ENCODE data around the gene MED15. TPM values are rescaled to one million over a fixed set of nuclear protein-coding genes. Genes with fewer than 3 reads are reported as not detected.

The MED15 gene
- total and polyA plus RNA-seq, 2 of the 8 experiments (the other 6 are each of a cell fraction or from before 2014, with no cell fraction given): 28.3 to 57.1 TPM

- Histone ChIP-seq H3K27me3 (replicated peaks in 1 of 4; ENCODE audit: control insufficient read depth in 3 of 4, extremely low read depth in 1 of 4, insufficient read depth in 3 of 4, low read length in 3 of 4) (peaks cover 0 to 2% (median 1%) of the 10 kb centered on the region in 4 experiments; a peak in 4 of 7 replicates), H4K91ac (replicated peaks; ENCODE audit: insufficient read length, low read length) (no peak overlapping the region), H2AK5ac (ENCODE audit: low read depth, low read length) (no peak overlapping the region), H3K14ac (ENCODE audit: insufficient read length) (no peak overlapping the region), H3K23ac (ENCODE audit: insufficient read length) (no peak overlapping the region), H2BK120ac (replicated peaks; ENCODE audit: low read depth, low read length) (no peak overlapping the region), H3K18ac (ENCODE audit: extremely low read depth, low read length) (no peak overlapping the region), H2BK5ac (ENCODE audit: low read depth, low read length) (no peak overlapping the region), H2AFZ (ENCODE audit: low read length) (no peak overlapping the region), H3K4me1 (replicated peaks in 1 of 4; ENCODE audit: control insufficient read depth in 3 of 4, insufficient read depth in 4 of 4, low read length in 3 of 4) (peaks cover 0 to 5% (median 2%) of the 10 kb centered on the region in 4 experiments; a peak in 3 of 7 replicates), H3K56ac (replicated peaks; ENCODE audit: insufficient read length, low read depth, low read length) (no peak overlapping the region), H3K79me2 (ENCODE audit: control insufficient read depth in 1 of 2, insufficient read depth in 2 of 2, low read length in 2 of 2) (0 out of 4 replicates have a peak, but pooled peaks cover 0 to 3% of the 10 kb centered on the region in 2 experiments), H2BK20ac (ENCODE audit: low read length) (no peak overlapping the region), H3K23me2 (ENCODE audit: low read depth, low read length) (peaks cover 11% of the 10 kb centered on the region; the same call in 1 of the 2 replicates), H3K79me1 (ENCODE audit: low read depth, low read length) (no peaks in the 10 kb centered on the region), H3K4me2 (ENCODE audit: insufficient read depth in 1 of 2, low read depth in 2 of 2, low read length in 2 of 2) (no peak overlapping the region), H4K20me1 (replicated peaks in 1 of 2; ENCODE audit: control insufficient read depth in 1 of 2, insufficient read depth in 2 of 2, low read length in 2 of 2) (peaks cover 0 to 2% of the 10 kb centered on the region in 2 experiments), H3K4ac (replicated peaks; ENCODE audit: insufficient read length, low read depth, low read length) (no peak overlapping the region), H4K5ac (ENCODE audit: insufficient read length, low read depth, low read length) (no peak overlapping the region), H3K4me3 (ENCODE audit: extremely low read depth in 1 of 4, insufficient read depth in 2 of 4, low read depth in 3 of 4, low read length in 4 of 4) (no peak overlapping the region), H2BK15ac (ENCODE audit: low read length) (no peak overlapping the region), H3K9me3 (ENCODE audit: insufficient read depth in 2 of 2, low read depth in 1 of 2, low read length in 1 of 2) (no peaks in the 10 kb centered on the region), H3K9ac (replicated peaks in 1 of 4; ENCODE audit: extremely low read depth in 1 of 4, low read depth in 3 of 4, low read length in 3 of 4) (no peak overlapping the region), H2BK12ac (ENCODE audit: low read depth, low read length) (no peak overlapping the region), H4K8ac (ENCODE audit: extremely low read depth, insufficient read depth, low read length) (no peak overlapping the region), H3K27ac (ENCODE audit: low read depth, low read length) (no peak overlapping the region), H3K36me3 (ENCODE audit: control insufficient read depth in 2 of 4, insufficient read depth in 4 of 4, low read length in 3 of 4) (peaks cover 0 to 2% (median 0%) of the 10 kb centered on the region in 4 experiments; a peak in 3 of 8 replicates)
- POLR2A ChIA-PET (ENCODE audit: partially characterized antibody): no interaction called here
- WGBS, 2 experiments (ENCODE audit: extremely low coverage in 1 of 2, insufficient coverage in 1 of 2, insufficient read length in 1 of 2, insufficient replicate concordance in 2 of 2, low coverage in 1 of 2, low lambda C conversion rate in 2 of 2, missing lambda C conversion rate in 1 of 2): 92% methylated on average over 7 of the region's 7 CpGs; no CpG with 5 or more reads in 1 of the 2 experiments
- FAIRE-seq: no peak
- no peak for DNase-seq (ENCODE audit: low read depth in 1 of 2, low spot score in 2 of 2)
- CTCF ChIA-PET (ENCODE audit: partially characterized antibody): interaction anchor here (0.7 kb wide), 1 partner anchor 47 kb away, joined by 3 read pairs; no protein-coding TSS in a partner anchor
- TF ChIP-seq BCL11A (IDR thresholded peaks at IDR 0.05; ENCODE audit: low read depth in 2 of 2, low read length in 2 of 2): no peak
- no peak for TF ChIP-seq CEBPB (IDR thresholded peaks at IDR 0.05; ENCODE audit: low read depth, low read length)
- TF ChIP-seq CHD2 (IDR thresholded peaks at IDR 0.05; ENCODE audit: low read length): no peak
- TF ChIP-seq BRCA1 (IDR thresholded peaks at IDR 0.05; ENCODE audit: low read depth, low read length): no peak
- no peak for TF ChIP-seq SP4 (IDR thresholded peaks at IDR 0.05; ENCODE audit: low read length)
- no peak for TF ChIP-seq RFX5 (IDR thresholded peaks at IDR 0.05; ENCODE audit: borderline replicate concordance, low read depth, low read length)
- no peak for TF ChIP-seq TEAD4 (IDR thresholded peaks at IDR 0.05; ENCODE audit: low read depth, low read length)
- TF ChIP-seq KDM1A (IDR thresholded peaks at IDR 0.05; ENCODE audit: borderline replicate concordance, low read length): no peak
- TF ChIP-seq E2F6 (IDR thresholded peaks at IDR 0.05): no peak
- no peak for TF ChIP-seq KDM4A (IDR thresholded peaks at IDR 0.05; ENCODE audit: low read depth, low read length, severe bottlenecking)
- no peak for TF ChIP-seq RXRA (IDR thresholded peaks at IDR 0.05; ENCODE audit: insufficient read depth, low read depth, low read length)
- TF ChIP-seq SUZ12 (IDR thresholded peaks at IDR 0.05; ENCODE audit: low read length): no peak
- TF ChIP-seq ASH2L (IDR thresholded peaks at IDR 0.05; ENCODE audit: low read length): no peak
- TF ChIP-seq EZH2 (IDR thresholded peaks at IDR 0.05; ENCODE audit: low read depth, low read length, severe bottlenecking): no peak
Measured at GRCh38 chr22:20499769-20500168, 7.6 kb upstream of the MED15 start.

Data from H1 (cell line).